NCI-H1436 treated with DMSO at 0.1 percent for 48 hours (cell line): Measurements from ENCODE around the gene IPMK.
"Not testable (repeated sequence)": the region's sequence is repeated elsewhere in the genome, so short reads cannot be mapped to it uniquely, and the experiment has no call there.

Experiments used
- DNase-seq: peaks from one replicate; lab custom pipeline; 2025; lab: John Stamatoyannopoulos, UW

Gene IPMK

GRCh38 chr10:58220769-58221451 lies 46.8 kb downstream of the IPMK start:
- DNase-seq = no peak

- no peak for DNase-seq
These were observed 47.8 kb downstream of the IPMK start for GRCh38 chr10:58219875-58220274.

- DNase-seq = no peak
These were observed 50.1 kb downstream of the IPMK start for GRCh38 chr10:58217612-58218011.

- no peak for DNase-seq
These were observed 55.1 kb downstream of the IPMK start for GRCh38 chr10:58212622-58213021.

- DNase-seq = no peak
These were observed 57.5 kb downstream of the IPMK start for GRCh38 chr10:58210160-58210559.

GRCh38 chr10:58209669-58210068 lies 58.0 kb downstream of the IPMK start:
- no peak for DNase-seq

GRCh38 chr10:58206251-58206650 lies 61.4 kb downstream of the IPMK start:
- DNase-seq = no peak

GRCh38 chr10:58201704-58202103 lies 66.0 kb downstream of the IPMK start:
- DNase-seq = no peak

- DNase-seq = no peak
These were observed 78.4 kb downstream of the IPMK start for GRCh38 chr10:58189269-58189668.

GRCh38 chr10:58184120-58184670 lies 83.5 kb downstream of the IPMK start:
- DNase-seq = no peak

GRCh38 chr10:58180666-58181065 lies 87.0 kb downstream of the IPMK start:
- DNase-seq = no peak

GRCh38 chr10:58179238-58179637 lies 88.5 kb downstream of the IPMK start:
- no peak for DNase-seq

- no peak for DNase-seq
These were observed 88.9 kb downstream of the IPMK start for GRCh38 chr10:58178811-58179210.

- no peak for DNase-seq
These were observed 90.2 kb downstream of the IPMK start for GRCh38 chr10:58177362-58177947.

GRCh38 chr10:58175990-58176900 lies 91.4 kb downstream of the IPMK start:
- DNase-seq = no peak

- DNase-seq = no peak
These were observed 92.9 kb downstream of the IPMK start for GRCh38 chr10:58174831-58175230.

- no peak for DNase-seq
These were observed 94.3 kb downstream of the IPMK start for GRCh38 chr10:58173391-58173790.

- DNase-seq = no peak
These were observed 96.5 kb downstream of the IPMK start for GRCh38 chr10:58171146-58171545.

- no peak for DNase-seq
These were observed 103.2 kb downstream of the IPMK start for GRCh38 chr10:58164517-58164916.

- no peak for DNase-seq
These were observed 108.9 kb downstream of the IPMK start for GRCh38 chr10:58158806-58159205.

- no peak for DNase-seq
These were observed 110.5 kb downstream of the IPMK start for GRCh38 chr10:58157076-58157766.

- not testable (repeated sequence) for DNase-seq
These were observed 111.8 kb downstream of the IPMK start for GRCh38 chr10:58155941-58156340.
